Measurements from ENCODE around the gene INPP5B. TPM values are rescaled to one million over a fixed set of nuclear protein-coding genes. Genes with fewer than 3 reads are reported as not detected.
"Not testable (repeated sequence)": the region's sequence is repeated elsewhere in the genome, so short reads cannot be mapped to it uniquely, and the experiment has no call there.

The INPP5B gene
- total and polyA plus RNA-seq, 8 donors = 22.5 to 39.9 (median 31.3) TPM

DNA sequence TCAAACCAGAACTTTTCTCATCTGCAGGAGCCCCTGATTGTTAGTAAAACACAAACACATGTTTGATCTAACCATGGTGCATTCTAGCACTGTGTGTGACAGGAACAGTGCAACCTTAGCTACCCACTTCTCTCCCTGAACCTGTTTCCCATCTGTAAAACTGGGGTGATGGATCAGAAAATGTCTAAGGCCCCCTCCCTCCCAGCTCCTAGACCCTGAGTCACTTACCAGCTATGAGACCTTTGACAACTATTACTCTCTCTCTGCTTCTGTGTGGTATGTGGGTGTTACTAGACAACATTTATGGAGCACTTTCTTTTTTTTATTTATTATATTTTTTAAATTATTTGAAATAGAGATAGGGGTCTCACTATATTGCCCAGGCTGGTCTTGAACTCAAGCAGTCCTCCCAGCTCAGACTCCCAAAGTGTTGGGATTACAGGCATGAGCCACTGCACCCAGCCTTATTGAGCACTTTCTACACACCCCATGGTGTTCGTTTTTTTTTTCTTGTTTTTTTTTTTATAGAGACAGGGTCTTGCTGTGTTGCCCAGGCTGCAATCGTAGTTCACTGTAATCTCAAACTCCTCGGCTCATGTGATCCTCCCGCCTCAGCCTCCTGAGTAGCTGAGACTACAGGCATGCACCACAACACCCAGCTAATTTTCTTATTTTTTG lies 2.6 kb downstream of the INPP5B start:
- no peak for ATAC-seq
- Histone ChIP-seq H3K9me3 (no peaks in the 10 kb centered on the region), H3K4me1 (peaks cover 0 to 23% of the 10 kb centered on the region in 2 donors), H3K27ac (no peak overlapping the region), H3K4me3 (no peak overlapping the region), H3K36me3 (peaks cover 0 to 46% of the 10 kb centered on the region in 2 donors), H3K27me3 (no peaks in the 10 kb centered on the region)
- no peak for DNase-seq
- intact Hi-C loops (cut with DNase I) = no loop called here
- TF ChIP-seq, protein P1, sequence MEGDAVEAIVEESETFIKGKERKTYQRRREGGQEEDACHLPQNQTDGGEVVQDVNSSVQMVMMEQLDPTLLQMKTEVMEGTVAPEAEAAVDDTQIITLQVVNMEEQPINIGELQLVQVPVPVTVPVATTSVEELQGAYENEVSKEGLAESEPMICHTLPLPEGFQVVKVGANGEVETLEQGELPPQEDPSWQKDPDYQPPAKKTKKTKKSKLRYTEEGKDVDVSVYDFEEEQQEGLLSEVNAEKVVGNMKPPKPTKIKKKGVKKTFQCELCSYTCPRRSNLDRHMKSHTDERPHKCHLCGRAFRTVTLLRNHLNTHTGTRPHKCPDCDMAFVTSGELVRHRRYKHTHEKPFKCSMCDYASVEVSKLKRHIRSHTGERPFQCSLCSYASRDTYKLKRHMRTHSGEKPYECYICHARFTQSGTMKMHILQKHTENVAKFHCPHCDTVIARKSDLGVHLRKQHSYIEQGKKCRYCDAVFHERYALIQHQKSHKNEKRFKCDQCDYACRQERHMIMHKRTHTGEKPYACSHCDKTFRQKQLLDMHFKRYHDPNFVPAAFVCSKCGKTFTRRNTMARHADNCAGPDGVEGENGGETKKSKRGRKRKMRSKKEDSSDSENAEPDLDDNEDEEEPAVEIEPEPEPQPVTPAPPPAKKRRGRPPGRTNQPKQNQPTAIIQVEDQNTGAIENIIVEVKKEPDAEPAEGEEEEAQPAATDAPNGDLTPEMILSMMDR (IDR thresholded peaks at IDR 0.05) = no peak

DNA sequence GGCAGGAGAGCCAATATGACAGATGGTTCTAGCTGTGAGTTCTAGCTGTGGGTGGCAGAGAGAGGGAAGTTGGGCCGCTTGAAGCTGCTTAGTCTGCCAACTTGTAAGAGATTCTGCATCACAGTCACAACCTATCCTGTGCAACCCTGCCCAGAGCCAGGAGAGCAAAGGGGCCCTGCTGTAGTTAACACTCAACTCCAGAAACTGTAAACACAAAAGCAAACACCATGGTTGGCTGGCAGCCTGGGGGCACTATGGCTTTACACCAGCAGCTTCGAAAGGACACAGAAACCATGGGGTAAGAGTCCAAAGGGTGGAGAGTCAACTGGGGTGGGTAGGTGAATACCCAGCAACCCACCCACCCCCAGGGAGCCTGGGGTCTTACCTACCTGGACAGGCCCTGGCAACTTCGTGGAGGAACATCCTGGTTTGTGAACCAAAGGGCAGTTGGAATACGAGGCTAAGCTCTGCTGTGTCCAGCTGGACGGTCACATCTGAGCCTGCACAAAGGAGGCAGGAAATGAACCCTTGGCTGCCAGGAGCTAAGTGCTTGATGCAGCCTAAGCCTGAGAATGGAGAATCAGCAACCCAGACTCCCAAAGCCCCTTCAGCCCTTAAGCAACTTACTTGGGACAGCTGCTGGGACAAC lies 6.4 kb downstream of the INPP5B start:
- Histone ChIP-seq H3K27ac (peak overlapping the region in 1 of 2 donors; percentile 43), H3K4me3 (no peak overlapping the region), H3K9me3 (no peaks in the 10 kb centered on the region), H3K4me1 (peaks cover 0 to 5% of the 10 kb centered on the region in 2 donors), H3K27me3 (no peaks in the 10 kb centered on the region), H3K36me3 (peaks cover 0 to 64% of the 10 kb centered on the region in 2 donors)
- TF ChIP-seq, protein P1 (IDR thresholded peaks at IDR 0.05) = no peak
- intact Hi-C loops (cut with DNase I) = no loop called here
- ATAC-seq (peak; percentile 89), DNase-seq (peak in 1 of 4 donors; percentile 37)

DNA sequence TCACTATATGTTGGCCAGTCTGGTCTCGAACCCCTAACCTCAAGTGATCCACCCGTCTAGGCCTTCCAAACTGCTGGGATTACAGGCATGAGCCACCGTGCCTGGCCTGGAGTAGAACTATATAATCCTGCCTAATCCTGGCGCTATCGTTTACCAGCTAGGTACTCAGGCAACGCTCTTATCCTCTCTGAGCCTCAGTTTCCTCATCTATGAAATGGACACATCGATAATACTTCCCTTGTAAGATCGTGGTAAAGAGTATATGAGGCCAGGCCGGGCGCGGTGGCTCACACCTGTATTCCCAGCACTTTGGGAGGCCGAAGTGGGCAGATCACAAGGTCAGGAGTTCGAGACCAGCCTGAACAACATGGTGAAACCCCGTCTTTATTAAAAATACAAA lies 10.1 kb downstream of the INPP5B start:
- H3K27me3 ChIP-seq; intact Hi-C loops (cut with DNase I); ATAC-seq; H3K4me1 ChIP-seq; H3K9me3 ChIP-seq; H3K27ac ChIP-seq; H3K4me3 ChIP-seq; DNase-seq: not testable (repeated sequence)
- H3K36me3 ChIP-seq = peaks cover 0 to 43% of the 10 kb centered on the region in 2 donors

DNA sequence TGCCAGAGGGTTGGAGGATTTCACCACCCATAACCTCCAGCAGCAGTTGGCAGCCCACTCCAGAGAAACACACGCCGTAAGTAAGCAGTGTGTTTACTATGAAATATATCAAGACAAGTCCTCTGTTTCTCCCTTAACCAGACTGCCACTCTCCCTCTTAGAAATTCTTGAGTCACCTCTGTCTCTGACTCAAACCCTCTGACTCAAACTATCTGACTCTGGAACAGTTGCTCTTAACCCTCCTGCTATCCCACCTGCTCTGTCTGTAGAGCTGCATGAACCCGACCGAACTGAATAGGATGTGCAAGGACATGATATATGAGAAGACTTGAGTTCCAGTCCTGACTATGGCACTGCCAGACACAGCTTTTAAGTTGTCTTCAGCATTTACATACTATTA lies 14.1 kb downstream of the INPP5B start:
- no peaks in the 10 kb centered on the region for H3K27me3 ChIP-seq
- no peaks in the 10 kb centered on the region for H3K9me3 ChIP-seq
- TF ChIP-seq, protein P1 (IDR thresholded peaks at IDR 0.05) = no peak
- peaks cover 0 to 32% of the 10 kb centered on the region in 2 donors for H3K36me3 ChIP-seq
- DNase-seq (no peak), ATAC-seq (no peak)
- H3K4me1 ChIP-seq = peaks cover 3 to 32% of the 10 kb centered on the region in 2 donors
- no peak overlapping the region for H3K4me3 ChIP-seq
- H3K27ac ChIP-seq = no peak overlapping the region
- intact Hi-C loops (cut with DNase I) = no loop called here

DNA sequence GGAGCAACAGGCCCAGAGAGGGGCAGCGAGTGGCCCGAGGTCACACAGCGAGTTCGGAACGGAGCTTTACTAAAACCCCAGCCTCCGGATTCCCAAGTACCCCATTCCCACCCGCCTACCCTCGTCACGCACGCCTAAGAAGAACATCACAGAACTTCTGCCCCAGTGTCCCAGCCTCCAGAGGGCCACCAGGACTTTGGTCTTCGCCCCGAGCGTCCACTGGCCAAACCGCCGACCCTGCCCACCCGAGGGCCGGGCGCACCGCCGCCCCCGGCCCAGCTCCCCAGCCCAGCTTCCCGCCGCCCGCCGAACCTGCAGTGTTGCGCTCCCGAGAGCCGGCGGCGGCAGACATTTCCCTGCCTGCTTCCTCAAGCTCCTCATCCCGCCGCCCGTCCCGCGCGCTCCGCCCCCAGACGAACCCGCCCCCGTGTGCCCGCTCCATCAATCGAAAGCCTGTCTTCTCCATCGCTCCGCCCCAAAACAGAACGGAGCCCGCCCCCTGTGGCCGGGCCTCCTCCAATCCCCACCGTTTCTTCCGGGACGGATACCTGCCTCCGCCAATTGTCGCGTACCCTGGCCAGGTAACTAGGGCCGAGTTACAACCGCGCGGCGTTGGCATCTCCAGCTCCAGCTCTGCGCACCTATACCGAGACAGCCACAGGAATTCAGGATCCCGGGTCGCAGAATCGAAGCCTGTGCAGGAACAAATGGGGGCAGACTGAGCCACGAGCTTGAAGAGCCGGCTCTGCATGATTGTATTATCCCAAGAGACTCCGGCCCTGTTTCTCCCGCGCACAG lies 15.3 kb downstream of the INPP5B start:
- TF ChIP-seq, protein P1 (IDR thresholded peaks at IDR 0.05) = no peak
- peaks cover 0 to 25% of the 10 kb centered on the region in 2 donors for H3K36me3 ChIP-seq
- ATAC-seq = peak; percentile 98
- peak overlapping the region; percentile 76 to 79 for H3K27ac ChIP-seq
- peak; percentile 95 to 98 (median 96) for DNase-seq
- H3K4me1 ChIP-seq = peaks cover 3 to 38% of the 10 kb centered on the region in 2 donors
- H3K27me3 ChIP-seq = no peaks in the 10 kb centered on the region
- no peaks in the 10 kb centered on the region for H3K9me3 ChIP-seq
- intact Hi-C loops (cut with DNase I) = no loop called here
- peak overlapping the region; percentile 74 to 83 for H3K4me3 ChIP-seq

All from left lung (tissue), 10 donors.